Vagina (tissue), 2 donors: ENCODE results near the gene MYL12A. TPM values are rescaled to one million over a fixed set of nuclear protein-coding genes. Genes with fewer than 3 reads are reported as not detected.
"Not testable (repeated sequence)": the region's sequence is repeated elsewhere in the genome, so short reads cannot be mapped to it uniquely, and the experiment has no call there.

Experiments
- DNase-seq, 2 donors: peaks; one replicate each; pipeline ENCODE4 v3.0.0-alpha.2; 2017; ENCODE audit errors: extremely low spot score in 2 of 2
- H3K27ac ChIP-seq: fragments of 200-600 bp; sonication (generic); one replicate; pipeline ENCODE4 v1.5.1; 2019
- H3K27me3 ChIP-seq: fragments of 200-600 bp; sonication (generic); one replicate; pipeline ENCODE4 v1.5.1; 2019
- H3K36me3 ChIP-seq, 2 donors: fragments of 200-600 bp; sonication (generic); one replicate each; pipeline ENCODE4 v1.5.1; 2017 to 2019
- H3K4me1 ChIP-seq: fragments of 200-600 bp; sonication (generic); one replicate; pipeline ENCODE4 v1.5.1; 2019
- H3K4me3 ChIP-seq, 2 donors: fragments of 200-600 bp; sonication (generic); 1 replicate in 1 of 2; 2 replicates in 1 of 2; pipeline ENCODE4 v1.5.1; 2016 to 2019
- H3K9me3 ChIP-seq: fragments of 200-600 bp; sonication (generic); one replicate; pipeline ENCODE4 v1.5.1; 2019
- POLR2A ChIP-seq, 2 donors: fragments of 450-650 bp; IDR thresholded peaks; one replicate each; pipeline ENCODE4 v1.6.1; 2017; ENCODE audit warnings: antibody characterized with exemption in 2 of 2, mild to moderate bottlenecking in 2 of 2, moderate library complexity in 2 of 2
- POLR2AphosphoS5 ChIP-seq, 2 donors: sonication (generic); formaldehyde crosslinking; IDR thresholded peaks; one replicate each; pipeline ENCODE4 v1.9.0; 2017; ENCODE audit warnings: antibody characterized with exemption in 2 of 2, mild to moderate bottlenecking in 2 of 2, low read depth in 1 of 2; ENCODE audit not compliant: insufficient read depth in 1 of 2
- intact Hi-C: fragments of 100-400 bp; cut with DNase I; formaldehyde crosslinking; loops from one replicate; pipeline ENCODE4 v1.15.1; 2023
- total RNA-seq: library from RNA; depleted of rRNA; stranded (reverse); fragments of >200 nt; gene quantifications from one replicate; pipeline ENCODE4 v1.2.3, GENCODE V29; 2016
- TF ChIP-seq, protein P1 (sequence below), 3 experiments: fragments of 450-650 bp in 2 of 3; fragments of 200-600 bp in 1 of 3; sonication (generic) in 1 of 3; IDR thresholded peaks; one replicate each; pipeline ENCODE4 v1.5.1; 2017 to 2019; ENCODE audit warnings: antibody characterized with exemption in 3 of 3, mild to moderate bottlenecking in 2 of 3, moderate library complexity in 2 of 3

MYL12A gene
- total RNA-seq, 1 donor from 2014 or later: 193 TPM

DNA sequence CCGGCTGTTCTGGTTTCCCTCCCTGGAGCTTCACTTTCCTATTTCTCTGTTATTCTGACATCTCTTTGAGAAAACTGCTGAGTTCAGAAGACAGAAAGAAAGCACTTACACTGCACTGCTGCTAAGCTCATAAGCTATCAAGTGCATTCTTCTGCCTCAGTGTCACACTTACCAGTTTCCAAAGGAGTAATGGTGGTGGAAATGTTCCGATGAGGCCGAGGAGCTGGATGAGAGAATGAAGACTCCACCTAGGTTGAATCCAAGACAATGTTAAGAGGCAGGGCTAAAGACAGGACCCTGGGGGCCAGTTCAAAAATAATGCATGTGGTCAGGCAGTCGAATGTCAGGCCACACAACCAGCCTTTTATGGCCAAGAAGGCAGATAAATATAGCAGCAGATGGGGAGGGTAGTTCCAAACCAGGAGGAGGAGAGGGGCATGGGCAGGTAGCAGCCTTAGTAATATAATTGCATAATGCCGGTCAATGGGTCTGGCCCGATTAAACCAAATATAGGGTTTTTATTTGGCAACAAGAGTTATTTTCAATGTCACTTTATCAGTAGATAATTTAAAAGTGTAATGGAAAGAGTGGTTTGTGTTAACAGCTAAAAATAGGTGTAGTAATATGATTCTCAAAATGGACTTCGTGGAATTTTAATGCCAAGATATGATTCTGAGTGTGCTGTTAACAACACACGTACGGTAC is 27.8 kb upstream of the MYL12A start, which contains the start of gene MYOM1:
MYOM1 (minus strand) TSS at position 338 of the 705 bp plus-strand sequence. CDS start 4,745 bp downstream, outside the sequence.
- Histone ChIP-seq H3K4me1 (no peaks in the 10 kb centered on the region), H3K27ac (no peak within 1 kb of the TSS), H3K9me3 (no peaks in the 10 kb centered on the region), H3K36me3 (no peaks in the 10 kb centered on the region), H3K4me3 (no peak within 1 kb of the TSS), H3K27me3 (no peaks in the 10 kb centered on the region)
- no peak for DNase-seq
- TF ChIP-seq POLR2AphosphoS5 (IDR thresholded peaks at IDR 0.05; ENCODE audit: insufficient read depth in 1 of 2, low read depth in 1 of 2): no peak
- intact Hi-C loops: no loop called here

DNA sequence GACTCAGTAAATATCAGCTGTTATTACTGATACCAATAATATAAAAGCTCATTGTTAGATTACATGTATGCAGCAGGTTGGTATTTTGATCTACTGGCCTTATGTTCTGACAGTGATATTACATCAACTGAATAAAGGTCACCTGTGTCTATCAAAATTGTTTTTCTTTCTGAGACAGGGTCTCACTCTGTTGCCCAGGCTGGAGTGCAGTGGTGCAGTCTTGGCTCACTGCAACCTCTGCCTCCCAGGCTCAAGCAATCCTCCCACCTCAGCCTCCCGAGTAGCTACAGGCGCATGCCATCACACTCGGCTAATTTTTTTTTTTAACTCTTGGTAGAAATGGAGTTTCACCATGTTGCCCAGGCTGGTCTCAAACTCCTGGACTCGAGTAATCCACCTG is 26.7 kb upstream of the MYL12A start:
- DNase-seq, H3K36me3 ChIP-seq, intact Hi-C loops, H3K27ac ChIP-seq, H3K4me1 ChIP-seq, H3K27me3 ChIP-seq, H3K4me3 ChIP-seq, H3K9me3 ChIP-seq: not testable (repeated sequence)

DNA sequence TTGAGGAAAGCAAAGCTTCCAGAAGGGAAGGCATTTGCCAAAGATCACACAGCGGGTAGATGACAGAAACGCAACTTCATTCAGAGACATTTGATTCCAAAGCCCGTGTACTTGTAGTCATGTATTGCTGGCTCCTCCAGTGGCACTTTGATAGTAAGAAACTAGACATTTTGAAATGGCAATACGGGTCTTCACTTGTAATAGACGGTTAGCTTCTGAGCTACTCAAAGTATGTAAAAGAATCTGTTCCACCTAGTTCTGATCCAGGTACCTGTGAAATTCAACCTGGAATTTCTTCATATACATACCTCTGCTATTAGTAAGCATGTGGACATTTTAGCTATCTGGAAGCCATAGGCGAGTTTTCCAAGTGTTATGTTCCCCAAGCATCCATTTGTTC is 26.1 kb upstream of the MYL12A start:
- Histone ChIP-seq H3K4me3 (no peak overlapping the region), H3K27ac (no peak overlapping the region), H3K36me3 (no peaks in the 10 kb centered on the region), H3K4me1 (no peaks in the 10 kb centered on the region), H3K27me3 (no peaks in the 10 kb centered on the region), H3K9me3 (no peaks in the 10 kb centered on the region)
- TF ChIP-seq POLR2A (IDR thresholded peaks at IDR 0.05) (no peak), POLR2AphosphoS5 (IDR thresholded peaks at IDR 0.05; ENCODE audit: insufficient read depth in 1 of 2, low read depth in 1 of 2) (no peak)
- TF ChIP-seq, protein P1, sequence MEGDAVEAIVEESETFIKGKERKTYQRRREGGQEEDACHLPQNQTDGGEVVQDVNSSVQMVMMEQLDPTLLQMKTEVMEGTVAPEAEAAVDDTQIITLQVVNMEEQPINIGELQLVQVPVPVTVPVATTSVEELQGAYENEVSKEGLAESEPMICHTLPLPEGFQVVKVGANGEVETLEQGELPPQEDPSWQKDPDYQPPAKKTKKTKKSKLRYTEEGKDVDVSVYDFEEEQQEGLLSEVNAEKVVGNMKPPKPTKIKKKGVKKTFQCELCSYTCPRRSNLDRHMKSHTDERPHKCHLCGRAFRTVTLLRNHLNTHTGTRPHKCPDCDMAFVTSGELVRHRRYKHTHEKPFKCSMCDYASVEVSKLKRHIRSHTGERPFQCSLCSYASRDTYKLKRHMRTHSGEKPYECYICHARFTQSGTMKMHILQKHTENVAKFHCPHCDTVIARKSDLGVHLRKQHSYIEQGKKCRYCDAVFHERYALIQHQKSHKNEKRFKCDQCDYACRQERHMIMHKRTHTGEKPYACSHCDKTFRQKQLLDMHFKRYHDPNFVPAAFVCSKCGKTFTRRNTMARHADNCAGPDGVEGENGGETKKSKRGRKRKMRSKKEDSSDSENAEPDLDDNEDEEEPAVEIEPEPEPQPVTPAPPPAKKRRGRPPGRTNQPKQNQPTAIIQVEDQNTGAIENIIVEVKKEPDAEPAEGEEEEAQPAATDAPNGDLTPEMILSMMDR (IDR thresholded peaks at IDR 0.05): no peak
- no peak for DNase-seq
- intact Hi-C loops: no loop called here

DNA sequence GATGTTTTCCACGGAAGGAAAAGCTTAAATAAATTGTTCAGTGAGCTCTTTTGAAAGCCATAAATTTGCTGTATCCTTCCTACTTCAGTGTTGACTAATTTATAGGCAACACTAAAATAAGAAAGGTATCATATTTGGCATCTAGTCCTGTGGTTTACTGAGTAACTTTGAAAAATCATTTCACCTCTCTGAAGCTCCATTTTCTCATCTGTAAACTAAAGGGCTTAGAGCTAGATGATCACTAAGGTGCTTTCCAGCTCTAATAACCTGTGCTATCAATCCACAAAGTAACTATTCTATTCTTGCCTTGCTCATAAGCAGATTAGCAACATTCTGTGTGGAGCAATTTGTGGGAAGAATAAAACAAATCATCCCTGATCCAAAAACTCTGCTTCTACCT is 24.2 kb upstream of the MYL12A start:
- Histone ChIP-seq H3K36me3 (no peaks in the 10 kb centered on the region), H3K27me3 (no peaks in the 10 kb centered on the region), H3K9me3 (no peaks in the 10 kb centered on the region), H3K4me1 (no peaks in the 10 kb centered on the region), H3K27ac (no peak overlapping the region), H3K4me3 (no peak overlapping the region)
- intact Hi-C loops: no loop called here
- DNase-seq: no peak
- TF ChIP-seq POLR2AphosphoS5 (IDR thresholded peaks at IDR 0.05; ENCODE audit: insufficient read depth in 1 of 2, low read depth in 1 of 2) (no peak), POLR2A (IDR thresholded peaks at IDR 0.05) (no peak)
- TF ChIP-seq, protein P1 (IDR thresholded peaks at IDR 0.05): no peak

DNA sequence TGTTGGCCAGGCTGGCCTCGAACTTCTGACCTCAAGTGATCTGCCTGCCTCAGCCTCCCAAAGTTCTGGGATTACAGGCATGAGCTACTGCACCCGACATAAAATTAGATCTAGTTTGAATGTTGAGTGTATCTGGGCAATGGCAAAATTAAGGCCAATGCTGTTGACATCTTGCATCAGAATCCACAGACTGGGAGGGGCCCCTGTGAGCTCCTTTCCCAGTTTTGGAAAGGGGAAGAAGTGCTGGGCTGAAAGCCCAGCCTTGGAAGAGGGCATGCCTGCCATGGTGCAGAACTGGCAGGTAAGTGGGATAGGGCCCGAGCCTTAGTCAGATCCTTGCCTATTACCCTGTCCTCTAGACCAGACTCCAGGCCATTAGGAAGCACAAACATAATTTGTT is 23.4 kb upstream of the MYL12A start:
- H3K27ac ChIP-seq: no peak overlapping the region
- no peaks in the 10 kb centered on the region for H3K27me3 ChIP-seq
- no peak overlapping the region for H3K4me3 ChIP-seq
- H3K4me1 ChIP-seq: no peaks in the 10 kb centered on the region
- intact Hi-C loops: no loop called here
- no peak for DNase-seq
- no peaks in the 10 kb centered on the region for H3K36me3 ChIP-seq
- H3K9me3 ChIP-seq: no peaks in the 10 kb centered on the region
- TF ChIP-seq POLR2AphosphoS5 (IDR thresholded peaks at IDR 0.05; ENCODE audit: insufficient read depth in 1 of 2, low read depth in 1 of 2): no peak
- TF ChIP-seq, protein P1 (IDR thresholded peaks at IDR 0.05): no peak
- no peak for TF ChIP-seq POLR2A (IDR thresholded peaks at IDR 0.05)

DNA sequence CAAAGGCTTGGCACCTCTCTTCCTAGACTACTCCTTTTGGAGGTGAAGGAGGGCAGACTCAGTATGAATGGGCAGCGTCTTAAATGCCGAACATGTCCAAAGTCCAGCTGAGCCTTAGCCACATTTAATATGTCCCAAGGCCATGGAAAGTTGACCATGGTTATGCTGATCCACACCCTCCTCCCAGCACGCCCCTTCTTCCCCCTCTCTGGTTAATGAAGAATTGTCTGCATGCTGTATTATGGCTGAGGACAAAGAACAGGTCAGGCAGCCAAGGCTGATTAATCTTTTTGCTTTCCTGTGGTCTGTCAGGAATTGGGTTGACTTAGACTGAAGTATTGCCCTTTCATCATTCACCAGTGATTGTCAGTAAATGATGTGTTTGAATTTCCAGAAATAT is 22.0 kb upstream of the MYL12A start:
- Histone ChIP-seq H3K9me3 (no peaks in the 10 kb centered on the region), H3K36me3 (no peaks in the 10 kb centered on the region), H3K27me3 (no peaks in the 10 kb centered on the region), H3K4me1 (no peaks in the 10 kb centered on the region), H3K4me3 (no peak overlapping the region), H3K27ac (no peak overlapping the region)
- DNase-seq: no peak
- intact Hi-C loops: no loop called here
- TF ChIP-seq, protein P1 (IDR thresholded peaks at IDR 0.05): no peak
- TF ChIP-seq POLR2AphosphoS5 (IDR thresholded peaks at IDR 0.05; ENCODE audit: insufficient read depth in 1 of 2, low read depth in 1 of 2): no peak
- no peak for TF ChIP-seq POLR2A (IDR thresholded peaks at IDR 0.05)
